Gastrocnemius medialis (tissue), 4 donors: ENCODE measurements around the gene WDR82. TPM values are rescaled to one million over a fixed set of nuclear protein-coding genes. Genes with fewer than 3 reads are reported as not detected.
A peak's percentile ranks its signal among the peaks of the same experiment; 100 is the strongest.

Source experiments
- ATAC-seq, 2 donors: fragments of 150-250 bp; one replicate each; pipeline ENCODE4 v1.9.1; 2016
- DNase-seq, 2 donors: peaks; one replicate each; pipeline ENCODE4 v3.0.0-alpha.2; 2019
- H3K27ac ChIP-seq, 4 donors: fragments of 200-600 bp; sonication (generic); 1 replicate in 1 of 4; 2 replicates in 3 of 4; pipeline ENCODE4 v1.5.1; 2016 to 2018; ENCODE audit warnings: mild to moderate bottlenecking in 2 of 4, moderate library complexity in 1 of 4
- H3K27me3 ChIP-seq, 3 donors: fragments of 200-600 bp; sonication (generic) in 2 of 3; 1 replicate in 1 of 3; 2 replicates in 2 of 3; pipeline versions ENCODE4 v1.5.1 to v1.6.0; 2016 to 2019; ENCODE audit warnings: mild to moderate bottlenecking in 1 of 3, moderate library complexity in 1 of 3
- H3K36me3 ChIP-seq, 2 donors: fragments of 200-600 bp; sonication (generic) in 1 of 2; one replicate each; pipeline ENCODE4 v1.5.1; 2017 to 2018
- H3K4me1 ChIP-seq, 2 donors: fragments of 200-600 bp; sonication (generic) in 1 of 2; one replicate each; pipeline ENCODE4 v1.5.1; 2016 to 2017; ENCODE audit warnings: mild to moderate bottlenecking in 2 of 2
- H3K4me3 ChIP-seq, 4 donors: fragments of 200-600 bp; sonication (generic) in 3 of 4; 1 replicate in 1 of 4; 2 replicates in 3 of 4; pipeline ENCODE4 v1.5.1; 2016 to 2019; ENCODE audit warnings: mild to moderate bottlenecking in 2 of 4
- H3K9me3 ChIP-seq, 3 donors: fragments of 200-600 bp; sonication (generic) in 2 of 3; 1 replicate in 1 of 3; 2 replicates in 2 of 3; pipeline ENCODE4 v1.5.1; 2016 to 2019
- POLR2A ChIP-seq, 2 donors: fragments of 450-650 bp; IDR thresholded peaks; one replicate each; pipeline ENCODE4 v1.6.1; 2017; ENCODE audit warnings: antibody characterized with exemption in 2 of 2, mild to moderate bottlenecking in 2 of 2, moderate library complexity in 2 of 2
- in situ Hi-C, 4 donors: fragments of 200-750 bp; cut with MboI; loops; one replicate each; pipeline versions ENCODE4 v1.15.0 to v1.8.0; 2017; ENCODE audit warnings: low sequenced_read_pairs in 4 of 4
- intact Hi-C: fragments of 100-400 bp; cut with DNase I; formaldehyde crosslinking; loops from one replicate; pipeline ENCODE4 v1.15.1; 2023; ENCODE audit warnings: low total_unique reads
- total RNA-seq, 4 donors: library from RNA; depleted of rRNA; stranded (reverse); fragments of >200 nt; gene quantifications; one replicate each; pipeline versions ENCODE4 v1.1.0 to v1.2.3, GENCODE V29; 2016
- TF ChIP-seq, protein P1 (sequence below), 5 experiments: fragments of 450-650 bp in 3 of 5; fragments of 200-600 bp in 2 of 5; sonication (generic) in 2 of 5; IDR thresholded peaks in 4 of 5; conservative IDR thresholded peaks in 1 of 5; 1 replicate in 4 of 5; 2 replicates in 1 of 5; pipeline ENCODE4 v1.5.1; 2016 to 2019; ENCODE audit warnings: antibody characterized with exemption in 5 of 5, mild to moderate bottlenecking in 3 of 5, moderate library complexity in 3 of 5

The WDR82 gene
- total RNA-seq: 10 to 100 TPM; 54.1 to 64.9 (median 59.3) TPM

- peak; percentile 87 to 90 for ATAC-seq
- Histone ChIP-seq H3K9me3 (no peaks in the 10 kb centered on the region), H3K4me1 (peaks cover 52 to 58% of the 10 kb centered on the region in 2 donors), H3K27me3 (no peaks in the 10 kb centered on the region), H3K36me3 (no peaks in the 10 kb centered on the region), H3K4me3 (peak within 1 kb of the TSS; percentile 66 to 95 (median 82)), H3K27ac (peak within 1 kb of the TSS; percentile 89 to 97 (median 94))
- in situ Hi-C loops: loop anchor here in 2 of 4 donors (5.0 kb wide), 1 partner anchor 46 kb away; no protein-coding TSS in a partner anchor
- intact Hi-C loops: loop anchor here (1.0 to 10.0 kb wide), 3 partner anchors 43 to 224 kb away; partner anchors contain the start of gene DUSP7
- peak; percentile 95 to 96 for DNase-seq
- TF ChIP-seq, protein P1, sequence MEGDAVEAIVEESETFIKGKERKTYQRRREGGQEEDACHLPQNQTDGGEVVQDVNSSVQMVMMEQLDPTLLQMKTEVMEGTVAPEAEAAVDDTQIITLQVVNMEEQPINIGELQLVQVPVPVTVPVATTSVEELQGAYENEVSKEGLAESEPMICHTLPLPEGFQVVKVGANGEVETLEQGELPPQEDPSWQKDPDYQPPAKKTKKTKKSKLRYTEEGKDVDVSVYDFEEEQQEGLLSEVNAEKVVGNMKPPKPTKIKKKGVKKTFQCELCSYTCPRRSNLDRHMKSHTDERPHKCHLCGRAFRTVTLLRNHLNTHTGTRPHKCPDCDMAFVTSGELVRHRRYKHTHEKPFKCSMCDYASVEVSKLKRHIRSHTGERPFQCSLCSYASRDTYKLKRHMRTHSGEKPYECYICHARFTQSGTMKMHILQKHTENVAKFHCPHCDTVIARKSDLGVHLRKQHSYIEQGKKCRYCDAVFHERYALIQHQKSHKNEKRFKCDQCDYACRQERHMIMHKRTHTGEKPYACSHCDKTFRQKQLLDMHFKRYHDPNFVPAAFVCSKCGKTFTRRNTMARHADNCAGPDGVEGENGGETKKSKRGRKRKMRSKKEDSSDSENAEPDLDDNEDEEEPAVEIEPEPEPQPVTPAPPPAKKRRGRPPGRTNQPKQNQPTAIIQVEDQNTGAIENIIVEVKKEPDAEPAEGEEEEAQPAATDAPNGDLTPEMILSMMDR (IDR thresholded peaks at IDR 0.05 in 4 of 5, conservative IDR thresholded peaks at IDR 0.05 in 1 of 5): peak; percentile 40 to 68 (median 59)
- TF ChIP-seq POLR2A (IDR thresholded peaks at IDR 0.05): peak; percentile 82 to 88
Observed at GRCh38 chr3:52278510-52279069, at the start of gene WDR82. WDR82 (minus strand) TSS chr3:52278649; CDS start chr3:52278361, 288 bp downstream.

DNA sequence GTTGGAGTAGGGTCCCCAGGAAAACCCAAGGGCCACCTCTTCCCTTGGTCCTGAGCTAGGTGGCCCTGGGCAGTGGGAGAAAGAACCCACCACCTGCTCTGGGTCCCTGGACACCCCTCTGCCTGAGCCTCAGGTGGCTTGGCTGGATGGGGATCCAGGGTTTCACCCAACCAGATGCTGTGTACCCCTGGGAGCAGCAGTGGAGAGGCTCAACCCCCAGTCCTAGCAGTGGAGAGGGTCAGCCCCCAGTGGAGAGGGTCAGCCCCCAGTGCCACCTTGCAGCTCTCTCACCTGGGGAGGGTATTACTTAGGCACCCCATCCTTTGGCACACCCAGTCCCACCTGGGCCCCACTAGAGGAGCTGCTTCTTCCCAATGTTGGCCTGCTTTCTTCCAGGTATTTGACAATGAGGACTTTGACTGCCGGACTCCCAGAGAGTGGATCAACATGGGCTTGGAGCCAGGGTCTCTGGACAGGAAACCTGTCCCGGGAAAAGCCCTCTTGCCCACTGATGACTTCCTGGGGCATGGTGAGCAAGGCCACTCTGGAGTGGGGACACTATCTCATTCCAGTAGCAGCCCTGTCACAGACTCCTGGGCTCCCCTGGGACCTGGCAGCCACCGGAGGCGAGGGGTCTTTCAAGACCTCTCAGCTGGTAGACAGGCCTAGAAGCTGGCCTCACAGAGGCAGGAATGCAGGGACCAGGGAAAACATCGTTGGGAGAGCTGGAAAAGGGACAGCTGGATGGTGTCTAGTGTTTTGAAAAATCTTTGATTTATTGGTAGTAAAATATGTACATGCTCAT lies 49.2 kb upstream of the WDR82 start:
- intact Hi-C loops (no loop called here), in situ Hi-C loops (no loop called here)
- H3K27me3 ChIP-seq: no peaks in the 10 kb centered on the region
- H3K36me3 ChIP-seq: peaks cover 0 to 6% of the 10 kb centered on the region in 2 donors
- no peak overlapping the region for H3K27ac ChIP-seq
- no peak for ATAC-seq
- no peak for TF ChIP-seq POLR2A (IDR thresholded peaks at IDR 0.05)
- TF ChIP-seq, protein P1 (IDR thresholded peaks at IDR 0.05 in 4 of 5, conservative IDR thresholded peaks at IDR 0.05 in 1 of 5): no peak
- no peaks in the 10 kb centered on the region for H3K9me3 ChIP-seq
- no peak for DNase-seq
- no peaks in the 10 kb centered on the region for H3K4me1 ChIP-seq
- H3K4me3 ChIP-seq: no peak overlapping the region

DNA sequence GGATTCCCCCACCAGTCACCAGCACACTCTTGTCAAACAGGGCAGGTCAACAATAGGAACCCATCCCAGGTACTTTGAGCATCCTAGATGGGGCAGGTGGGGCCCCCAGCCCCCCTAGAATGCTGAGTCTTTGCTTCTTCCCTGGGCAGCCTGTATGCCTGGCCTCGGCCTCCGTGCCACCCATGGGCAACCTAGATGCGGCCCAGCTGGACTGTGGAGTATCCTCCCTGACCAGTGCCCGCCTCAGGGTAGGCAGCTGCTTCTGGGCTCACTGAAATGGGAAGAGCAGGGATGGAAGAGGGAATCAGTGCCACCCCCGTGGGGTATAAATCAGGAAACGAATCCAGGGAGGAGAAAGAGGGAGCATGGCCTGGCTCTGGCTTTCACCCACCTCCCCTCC lies 48.5 kb upstream of the WDR82 start:
- Histone ChIP-seq H3K9me3 (no peaks in the 10 kb centered on the region), H3K36me3 (peaks cover 0 to 3% of the 10 kb centered on the region in 2 donors), H3K4me3 (no peak overlapping the region), H3K27me3 (no peaks in the 10 kb centered on the region), H3K27ac (no peak overlapping the region), H3K4me1 (no peaks in the 10 kb centered on the region)
- intact Hi-C loops (no loop called here), in situ Hi-C loops (no loop called here)
- TF ChIP-seq POLR2A (IDR thresholded peaks at IDR 0.05): no peak
- TF ChIP-seq, protein P1 (IDR thresholded peaks at IDR 0.05 in 4 of 5, conservative IDR thresholded peaks at IDR 0.05 in 1 of 5): no peak
- ATAC-seq: no peak
- no peak for DNase-seq

DNA sequence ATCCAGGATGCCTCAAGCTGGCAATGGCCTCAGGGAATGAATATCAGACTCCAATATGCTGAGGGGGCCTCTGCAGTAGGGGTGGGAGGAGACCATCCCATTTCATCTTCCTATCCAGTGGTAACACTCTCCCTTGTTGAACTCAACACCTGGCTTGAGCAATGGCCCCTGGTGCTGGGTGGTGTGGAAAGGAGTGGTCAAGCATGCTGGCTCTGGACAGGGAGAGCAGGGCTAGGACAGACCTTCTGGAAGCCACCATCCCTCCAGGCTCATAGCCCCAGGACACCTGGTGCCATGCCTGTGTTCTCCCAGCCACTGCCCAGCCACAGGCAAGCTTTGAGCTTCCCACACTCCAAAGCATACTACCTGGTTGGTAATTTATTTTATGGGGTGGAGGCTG lies 47.2 kb upstream of the WDR82 start:
- TF ChIP-seq, protein P1 (IDR thresholded peaks at IDR 0.05 in 4 of 5, conservative IDR thresholded peaks at IDR 0.05 in 1 of 5): no peak
- TF ChIP-seq POLR2A (IDR thresholded peaks at IDR 0.05): no peak
- no peaks in the 10 kb centered on the region for H3K9me3 ChIP-seq
- intact Hi-C loops (no loop called here), in situ Hi-C loops (no loop called here)
- ATAC-seq (no peak), DNase-seq (no peak)
- H3K36me3 ChIP-seq: no peaks in the 10 kb centered on the region
- H3K27me3 ChIP-seq: no peaks in the 10 kb centered on the region
- H3K4me1 ChIP-seq: no peaks in the 10 kb centered on the region
- H3K4me3 ChIP-seq: no peak overlapping the region
- H3K27ac ChIP-seq: no peak overlapping the region
